GM19043 (cell line): ENCODE results near the gene CDKN3.
A peak's percentile ranks its signal among the peaks of the same experiment; 100 is the strongest.

Experiments
- ATAC-seq: cut with Tn5 transposase; IDR thresholded peaks from one replicate; pipeline ENCODE4 v1.9.1; 2021; ENCODE audit warnings: low read depth; ENCODE audit not compliant: unreplicated experiment

Gene CDKN3

GRCh38 chr14:54396493-54397335 is at the start of gene CDKN3:
TSS of gene CDKN3 (plus strand) at chr14:54397007. CDS start at chr14:54397069, 62 bp downstream.
- peak; percentile 94 for ATAC-seq

- ATAC-seq = no peak
Measured at GRCh38 chr14:54347044-54347443, 49.8 kb upstream of the CDKN3 start.

GRCh38 chr14:54348001-54348611 is 48.7 kb upstream of the CDKN3 start:
- peak; percentile 59 for ATAC-seq

- ATAC-seq = no peak
Measured at GRCh38 chr14:54348923-54349620, 47.7 kb upstream of the CDKN3 start.

GRCh38 chr14:54349713-54350112 is 47.1 kb upstream of the CDKN3 start:
- no peak for ATAC-seq

GRCh38 chr14:54350203-54350602 is 46.6 kb upstream of the CDKN3 start:
- no peak for ATAC-seq

GRCh38 chr14:54353266-54353665 is 43.5 kb upstream of the CDKN3 start:
- no peak for ATAC-seq

- ATAC-seq = no peak
Measured at GRCh38 chr14:54353694-54354093, 43.1 kb upstream of the CDKN3 start.

GRCh38 chr14:54354096-54354495 is 42.7 kb upstream of the CDKN3 start:
- ATAC-seq = no peak

- ATAC-seq = no peak
Measured at GRCh38 chr14:54354968-54355641, 41.7 kb upstream of the CDKN3 start.

GRCh38 chr14:54355698-54356097 is 41.1 kb upstream of the CDKN3 start:
- ATAC-seq = no peak

- ATAC-seq = no peak
Measured at GRCh38 chr14:54356172-54356571, 40.6 kb upstream of the CDKN3 start.

GRCh38 chr14:54360667-54361066 is 36.1 kb upstream of the CDKN3 start:
- ATAC-seq = no peak

- no peak for ATAC-seq
Measured at GRCh38 chr14:54362089-54362504, 34.7 kb upstream of the CDKN3 start.

GRCh38 chr14:54362759-54363437 is 33.9 kb upstream of the CDKN3 start:
- no peak for ATAC-seq

- no peak for ATAC-seq
Measured at GRCh38 chr14:54364555-54365415, 32.0 kb upstream of the CDKN3 start.

GRCh38 chr14:54366736-54367735 is 29.8 kb upstream of the CDKN3 start:
- peak; percentile 78 for ATAC-seq

- ATAC-seq = no peak
Measured at GRCh38 chr14:54368291-54368690, 28.5 kb upstream of the CDKN3 start.
